PC-3 (cell line): ENCODE data around the gene HSPB7. TPM values are rescaled to one million over a fixed set of nuclear protein-coding genes. Genes with fewer than 3 reads are reported as not detected.

Experiments used
- ATAC-seq: fragments of 200-7000 bp; cut with Tn5 transposase; 2 replicates; pipeline ENCODE4 v1.9.1; 2020; ENCODE audit warnings: mild to moderate bottlenecking, moderate library complexity
- BruUV-seq: library from RNA; stranded (reverse); fragments of 400-500 nt; replicated peaks from 2 replicates; lab custom pipeline; 2021; lab: Mats Ljungman, UMichigan
- CTCF ChIA-PET: fragments of 300-600 bp; sonication (Branson Sonifier 250); formaldehyde crosslinking; loops from one replicate; lab custom pipeline; 2022; ENCODE audit warnings: antibody characterized with exemption; lab: Charles Lee
- POLR2A ChIA-PET: fragments of 300-600 bp; sonication (Branson Sonifier 250); formaldehyde crosslinking; loops from one replicate; lab custom pipeline; 2022; ENCODE audit warnings: antibody characterized with exemption; ENCODE audit not compliant: unreplicated experiment; lab: Charles Lee
- DNase-seq: peaks from one replicate; pipeline ENCODE4 v3.0.0-alpha.2; 2015
- H2AFZ ChIP-seq: fragments of 300-600 bp; sonication (generic); 2 replicates; pipeline ENCODE4 v1.6.0; 2016; ENCODE audit warnings: antibody characterized with exemption, low read length
- H3F3A ChIP-seq: fragments of 300-600 bp; sonication (generic); one replicate; pipeline ENCODE4 v1.6.0; 2017; ENCODE audit warnings: antibody characterized with exemption, low read length, control low read depth, mild to moderate bottlenecking; ENCODE audit not compliant: unreplicated experiment
- H3K27ac ChIP-seq: fragments of 300-600 bp; sonication (generic); 2 replicates; pipeline ENCODE4 v1.5.1; 2016; ENCODE audit warnings: mild to moderate bottlenecking, low read length
- H3K27me3 ChIP-seq: fragments of 300-600 bp; sonication (generic); 2 replicates; pipeline ENCODE4 v1.6.1; 2016; ENCODE audit warnings: low read length, mixed read lengths
- H3K36me3 ChIP-seq: fragments of 300-600 bp; sonication (generic); 2 replicates; pipeline ENCODE4 v1.6.1; 2016; ENCODE audit warnings: low read depth, mixed run types, low read length, mixed read lengths
- H3K4me1 ChIP-seq: fragments of 300-600 bp; sonication (generic); 2 replicates; pipeline ENCODE4 v1.5.1; 2016; ENCODE audit warnings: low read length; ENCODE audit not compliant: insufficient read depth
- H3K4me2 ChIP-seq: fragments of 300-600 bp; sonication (generic); 2 replicates; pipeline ENCODE4 v1.6.0; 2016; ENCODE audit warnings: low read length
- H3K4me3 ChIP-seq: fragments of 300-600 bp; sonication (generic); 2 replicates; pipeline ENCODE4 v1.5.1; 2016; ENCODE audit warnings: mild to moderate bottlenecking, low read length, mixed read lengths
- H3K79me2 ChIP-seq: fragments of 300-600 bp; sonication (generic); 2 replicates; pipeline ENCODE4 v1.6.1; 2017; ENCODE audit warnings: low read length, mixed read lengths
- H3K9ac ChIP-seq: fragments of 300-600 bp; sonication (generic); 2 replicates; pipeline ENCODE4 v1.6.0; 2016; ENCODE audit warnings: mild to moderate bottlenecking, low read length
- H3K9me2 ChIP-seq: fragments of 300-600 bp; sonication (generic); replicated peaks from 2 replicates; pipeline ENCODE4 v1.6.1; 2016; ENCODE audit warnings: mixed run types, low read length, mixed read lengths
- H3K9me3 ChIP-seq: fragments of 300-600 bp; sonication (generic); 2 replicates; pipeline ENCODE4 v1.6.1; 2016; ENCODE audit warnings: low read length, mixed read lengths
- H4K20me1 ChIP-seq: fragments of 300-600 bp; sonication (generic); 2 replicates; pipeline ENCODE4 v1.6.1; 2016; ENCODE audit warnings: low read length, mixed read lengths
- EZH2 ChIP-seq: fragments of 300-600 bp; sonication (generic); IDR thresholded peaks from one replicate; pipeline ENCODE4 v1.6.1; 2017; ENCODE audit warnings: antibody characterized with exemption, mild to moderate bottlenecking, low read length; ENCODE audit not compliant: unreplicated experiment
- EZH2phosphoT487 ChIP-seq: fragments of 300-600 bp; sonication (generic); IDR thresholded peaks from 2 replicates; pipeline ENCODE4 v1.6.1; 2018; ENCODE audit warnings: mild to moderate bottlenecking, antibody characterized with exemption, low read length, borderline replicate concordance
- intact Hi-C: fragments of 100-400 bp; cut with micrococcal nuclease; formaldehyde crosslinking; loops from 2 replicates; pipeline ENCODE4 v1.9.0; 2023
- total RNA-seq: library from RNA; depleted of rRNA; stranded (reverse); fragments of >200 nt; gene quantifications from 2 replicates; pipeline ENCODE4 v1.2.3, GENCODE V29; 2014
- TF ChIP-seq, protein P1 (sequence below): fragments of 300-600 bp; sonication (generic); conservative IDR thresholded peaks from 2 replicates; pipeline ENCODE4 v1.5.1; 2017; ENCODE audit warnings: antibody characterized with exemption, low read depth, mild to moderate bottlenecking, low read length

HSPB7 gene
- total RNA-seq, 1 experiment from 2014 or later = not detected

- DNase-seq = no peak
- H3K79me2 ChIP-seq = peaks cover 78% of the 10 kb centered on the region
- no peaks in the 10 kb centered on the region for H3K9me3 ChIP-seq
- H3K27me3 ChIP-seq = no peaks in the 10 kb centered on the region
- H3K4me2 ChIP-seq = no peak overlapping the region
- ChIA-PET POLR2A (no interaction called here), CTCF (no interaction called here)
- H3F3A ChIP-seq = no peaks in the 10 kb centered on the region
- H2AFZ ChIP-seq = no peak overlapping the region
- H3K27ac ChIP-seq = no peak overlapping the region
- H4K20me1 ChIP-seq = 0 out of 2 replicates have a peak, but pooled peaks cover 4% of the 10 kb centered on the region
- H3K9me2 ChIP-seq = no peaks in the 10 kb centered on the region
- peaks cover 23% of the 10 kb centered on the region for H3K36me3 ChIP-seq
- intact Hi-C loops = no loop called here
- no peak for ATAC-seq
- 0 out of 2 replicates have a peak, but pooled peaks cover 4% of the 10 kb centered on the region for H3K4me1 ChIP-seq
- TF ChIP-seq EZH2 (no peak), EZH2phosphoT487 (no peak)
- TF ChIP-seq, protein P1, sequence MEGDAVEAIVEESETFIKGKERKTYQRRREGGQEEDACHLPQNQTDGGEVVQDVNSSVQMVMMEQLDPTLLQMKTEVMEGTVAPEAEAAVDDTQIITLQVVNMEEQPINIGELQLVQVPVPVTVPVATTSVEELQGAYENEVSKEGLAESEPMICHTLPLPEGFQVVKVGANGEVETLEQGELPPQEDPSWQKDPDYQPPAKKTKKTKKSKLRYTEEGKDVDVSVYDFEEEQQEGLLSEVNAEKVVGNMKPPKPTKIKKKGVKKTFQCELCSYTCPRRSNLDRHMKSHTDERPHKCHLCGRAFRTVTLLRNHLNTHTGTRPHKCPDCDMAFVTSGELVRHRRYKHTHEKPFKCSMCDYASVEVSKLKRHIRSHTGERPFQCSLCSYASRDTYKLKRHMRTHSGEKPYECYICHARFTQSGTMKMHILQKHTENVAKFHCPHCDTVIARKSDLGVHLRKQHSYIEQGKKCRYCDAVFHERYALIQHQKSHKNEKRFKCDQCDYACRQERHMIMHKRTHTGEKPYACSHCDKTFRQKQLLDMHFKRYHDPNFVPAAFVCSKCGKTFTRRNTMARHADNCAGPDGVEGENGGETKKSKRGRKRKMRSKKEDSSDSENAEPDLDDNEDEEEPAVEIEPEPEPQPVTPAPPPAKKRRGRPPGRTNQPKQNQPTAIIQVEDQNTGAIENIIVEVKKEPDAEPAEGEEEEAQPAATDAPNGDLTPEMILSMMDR = no peak
- H3K4me3 ChIP-seq = no peak overlapping the region
- no TSS peak for BruUV-seq
- no peak overlapping the region for H3K9ac ChIP-seq
These were observed 46.9 kb downstream of the HSPB7 start for GRCh38 chr1:15970911-15971310.

DNA sequence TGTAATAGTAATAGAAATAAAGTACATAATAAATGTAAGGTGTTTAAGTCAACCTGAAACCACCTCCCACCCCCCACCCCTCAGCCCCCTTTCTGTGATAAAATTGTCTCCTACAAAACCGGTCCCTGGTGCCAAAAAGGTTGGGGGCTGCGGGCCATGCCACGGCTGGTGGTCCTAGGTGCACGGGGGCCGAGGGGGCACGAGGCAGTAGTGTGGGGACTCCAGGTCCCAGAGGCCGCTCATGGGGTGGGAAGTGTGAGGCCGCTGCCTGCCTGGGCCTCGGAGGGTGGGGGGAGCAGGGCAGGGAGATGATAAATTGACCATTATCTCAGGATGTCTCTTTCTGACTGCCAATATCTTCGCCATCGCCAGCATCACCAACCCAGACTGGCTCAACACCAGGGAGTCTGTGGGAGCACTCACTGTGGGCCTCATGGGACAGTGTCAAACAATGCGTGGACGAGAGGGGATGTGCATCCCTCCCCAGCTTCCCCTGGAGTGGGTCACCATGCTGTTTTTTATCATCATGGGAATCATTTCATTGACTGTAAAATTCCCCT is 48.4 kb downstream of the HSPB7 start:
- BruUV-seq = no TSS peak
- ChIA-PET CTCF (no interaction called here), POLR2A (no interaction called here)
- Histone ChIP-seq H3K9me3 (no peaks in the 10 kb centered on the region), H3K4me2 (no peak overlapping the region), H3F3A (no peaks in the 10 kb centered on the region), H3K9me2 (no peaks in the 10 kb centered on the region), H3K9ac (no peak overlapping the region), H3K4me3 (no peak overlapping the region), H4K20me1 (no peaks in the 10 kb centered on the region), H3K79me2 (peaks cover 75% of the 10 kb centered on the region), H3K27ac (no peak overlapping the region), H3K4me1 (peaks cover 3% of the 10 kb centered on the region), H3K27me3 (no peaks in the 10 kb centered on the region), H2AFZ (no peak overlapping the region), H3K36me3 (peaks cover 30% of the 10 kb centered on the region)
- TF ChIP-seq, protein P1 = no peak
- no peak for TF ChIP-seq EZH2phosphoT487
- no peak for TF ChIP-seq EZH2
- DNase-seq (no peak), ATAC-seq (no peak)
- intact Hi-C loops = no loop called here

DNA sequence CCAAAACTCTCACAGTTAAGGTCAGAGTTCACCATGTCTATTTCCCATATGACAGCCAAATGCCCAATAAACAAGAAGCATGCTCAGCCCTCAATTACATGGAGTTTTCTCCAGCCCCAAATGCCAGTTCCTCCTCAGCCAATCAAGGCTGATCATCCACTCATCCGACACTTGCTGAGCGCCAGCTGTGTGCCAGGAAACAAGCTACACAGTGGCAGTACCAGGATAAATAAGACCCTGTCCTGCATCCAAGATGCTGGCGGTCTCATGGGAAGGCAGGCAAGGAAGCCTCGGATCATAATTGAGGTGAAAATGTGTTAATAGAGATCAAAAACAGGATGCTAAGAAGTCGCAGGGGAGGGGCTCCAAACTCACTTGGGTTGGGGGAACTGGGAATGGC is 49.7 kb downstream of the HSPB7 start:
- no peak overlapping the region for H3K9ac ChIP-seq
- TF ChIP-seq, protein P1 = no peak
- no peak for TF ChIP-seq EZH2
- TF ChIP-seq EZH2phosphoT487 = no peak
- no peak for DNase-seq
- H3F3A ChIP-seq = no peaks in the 10 kb centered on the region
- ATAC-seq = no peak
- H3K4me1 ChIP-seq = peaks cover 11% of the 10 kb centered on the region
- peaks cover 67% of the 10 kb centered on the region for H3K79me2 ChIP-seq
- no peaks in the 10 kb centered on the region for H3K27me3 ChIP-seq
- H3K36me3 ChIP-seq = peaks cover 30% of the 10 kb centered on the region
- POLR2A ChIA-PET = no interaction called here
- intact Hi-C loops = no loop called here
- no peaks in the 10 kb centered on the region for H3K9me3 ChIP-seq
- no peaks in the 10 kb centered on the region for H3K9me2 ChIP-seq
- no TSS peak for BruUV-seq
- CTCF ChIA-PET = no interaction called here
- H3K27ac ChIP-seq = no peak overlapping the region
- H3K4me2 ChIP-seq = no peak overlapping the region
- no peaks in the 10 kb centered on the region for H4K20me1 ChIP-seq
- no peak overlapping the region for H2AFZ ChIP-seq
- H3K4me3 ChIP-seq = no peak overlapping the region
